VCaP (cell line): Measurements from ENCODE around the gene VIPR2.

Experiments used
- H3K27ac ChIP-seq: fragments of 450-650 bp; 2 replicates; pipeline ENCODE4 v1.5.1; 2017
- CTCF ChIP-seq: fragments of 450-650 bp; conservative IDR thresholded peaks from 2 replicates; pipeline ENCODE4 v1.5.1; 2017; ENCODE audit warnings: mild to moderate bottlenecking, moderate library complexity

The VIPR2 gene, protein sequence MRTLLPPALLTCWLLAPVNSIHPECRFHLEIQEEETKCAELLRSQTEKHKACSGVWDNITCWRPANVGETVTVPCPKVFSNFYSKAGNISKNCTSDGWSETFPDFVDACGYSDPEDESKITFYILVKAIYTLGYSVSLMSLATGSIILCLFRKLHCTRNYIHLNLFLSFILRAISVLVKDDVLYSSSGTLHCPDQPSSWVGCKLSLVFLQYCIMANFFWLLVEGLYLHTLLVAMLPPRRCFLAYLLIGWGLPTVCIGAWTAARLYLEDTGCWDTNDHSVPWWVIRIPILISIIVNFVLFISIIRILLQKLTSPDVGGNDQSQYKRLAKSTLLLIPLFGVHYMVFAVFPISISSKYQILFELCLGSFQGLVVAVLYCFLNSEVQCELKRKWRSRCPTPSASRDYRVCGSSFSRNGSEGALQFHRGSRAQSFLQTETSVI

GRCh38 chr7:159144758-159145489 is at the start of gene VIPR2:
TSS of gene VIPR2 (minus strand) at chr7:159144867. CDS start at chr7:159144771, 96 bp downstream.
- TF ChIP-seq CTCF, result no peak
- H3K27ac ChIP-seq, result peak within 1 kb of the TSS; percentile 21; the same call in 1 of the 2 replicates

- H3K27ac ChIP-seq, result no peak overlapping the region
- no peak for TF ChIP-seq CTCF
Measured at GRCh38 chr7:159193543-159194090, 49.0 kb upstream of the VIPR2 start.

- H3K27ac ChIP-seq, result no peak overlapping the region
- no peak for TF ChIP-seq CTCF
Measured at GRCh38 chr7:159192725-159193453, 48.2 kb upstream of the VIPR2 start.

GRCh38 chr7:159192013-159192412 is 47.3 kb upstream of the VIPR2 start:
- no peak for TF ChIP-seq CTCF
- H3K27ac ChIP-seq, result no peak overlapping the region

DNA sequence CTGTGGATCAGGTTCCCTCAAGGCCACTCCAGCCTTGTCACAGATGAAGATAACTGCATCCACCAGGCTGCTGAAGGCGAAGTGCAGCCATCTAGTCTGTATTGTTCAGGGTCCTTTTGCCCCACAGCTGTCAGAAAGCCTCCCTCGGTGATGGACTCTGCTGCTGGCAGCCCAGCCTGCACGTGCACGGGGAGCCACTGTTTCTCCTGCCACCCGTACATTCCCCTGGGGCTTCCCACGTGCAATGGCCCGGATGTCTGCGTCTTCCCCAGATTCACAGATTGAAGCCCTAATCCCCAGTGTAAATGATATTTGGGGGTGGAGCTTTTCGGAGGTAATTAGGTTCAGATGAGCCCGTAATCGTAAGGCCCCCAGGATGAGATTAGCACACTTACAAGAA is 46.6 kb upstream of the VIPR2 start:
- no peak for TF ChIP-seq CTCF
- no peak overlapping the region for H3K27ac ChIP-seq

DNA sequence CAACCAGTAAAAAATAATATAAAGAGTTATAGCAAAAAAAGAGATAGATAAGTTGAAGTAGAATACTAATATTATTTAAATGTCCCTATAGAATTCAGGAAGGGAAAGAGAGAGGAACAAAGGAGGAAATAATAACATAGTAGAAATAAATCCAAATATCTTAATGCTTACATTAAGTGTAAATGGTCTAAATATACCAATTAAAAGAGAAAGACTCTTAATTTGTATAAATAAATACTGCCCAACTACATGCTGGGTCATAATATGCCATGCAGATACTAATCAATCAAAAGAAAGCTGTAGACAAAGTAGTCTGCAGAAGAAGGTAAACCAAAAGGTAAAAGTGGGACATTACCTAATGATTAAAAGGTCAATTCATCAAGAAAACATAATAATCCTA is 43.3 kb upstream of the VIPR2 start:
- no peak for TF ChIP-seq CTCF
- H3K27ac ChIP-seq, result no peak overlapping the region

- no peak overlapping the region for H3K27ac ChIP-seq
- TF ChIP-seq CTCF, result no peak
Measured at GRCh38 chr7:159179241-159179640, 34.6 kb upstream of the VIPR2 start.
